Parathyroid adenoma (tissue), 2 donors: ENCODE measurements around the gene CTBP2.

Experiments used
- H2AFZ ChIP-seq: fragments of 300-600 bp; sonication (generic); one replicate; pipeline ENCODE4 v1.7.0; 2017; ENCODE audit warnings: antibody characterized with exemption, mild to moderate bottlenecking
- H3K27ac ChIP-seq: fragments of 300-600 bp; sonication (generic); one replicate; pipeline ENCODE4 v1.7.0; 2017
- H3K27me3 ChIP-seq: fragments of 300-600 bp; sonication (generic); one replicate; pipeline ENCODE4 v1.7.0; 2017; ENCODE audit warnings: low read length; ENCODE audit not compliant: control insufficient read depth, insufficient read depth
- H3K36me3 ChIP-seq: fragments of 300-600 bp; sonication (generic); one replicate; pipeline ENCODE4 v1.7.0; 2017; ENCODE audit warnings: low read length; ENCODE audit not compliant: control insufficient read depth, insufficient read depth
- H3K4me1 ChIP-seq: fragments of 300-600 bp; sonication (generic); one replicate; pipeline ENCODE4 v1.7.0; 2017; ENCODE audit warnings: control low read depth
- H3K4me2 ChIP-seq: fragments of 300-600 bp; sonication (generic); one replicate; pipeline ENCODE4 v1.7.0; 2017; ENCODE audit warnings: low read length
- H3K4me3 ChIP-seq: fragments of 300-600 bp; sonication (generic); one replicate; pipeline ENCODE4 v1.7.0; 2017; ENCODE audit warnings: low read depth, low read length
- H3K79me2 ChIP-seq: fragments of 300-600 bp; sonication (generic); one replicate; pipeline ENCODE4 v1.7.0; 2017; ENCODE audit warnings: control low read depth
- H3K9ac ChIP-seq: fragments of 300-600 bp; sonication (generic); one replicate; pipeline ENCODE4 v1.7.0; 2017; ENCODE audit warnings: mild to moderate bottlenecking
- H3K9me3 ChIP-seq: fragments of 300-600 bp; sonication (generic); one replicate; pipeline ENCODE4 v1.7.0; 2017; ENCODE audit warnings: low read length; ENCODE audit not compliant: control insufficient read depth
- CTCF ChIP-seq: fragments of 300-600 bp; sonication (generic); IDR thresholded peaks from one replicate; pipeline ENCODE4 v1.7.0; 2017; ENCODE audit warnings: antibody characterized with exemption, mild to moderate bottlenecking
- donor health status: primary hyperparathyroidism.

Gene CTBP2

GRCh38 chr10:125116652-125117310, 43.6 kb downstream of the CTBP2 start:
- H3K27ac ChIP-seq, result no peak overlapping the region
- peaks cover 15% of the 10 kb centered on the region for H3K79me2 ChIP-seq
- no peak for TF ChIP-seq CTCF
- H3K9me3 ChIP-seq, result no peaks in the 10 kb centered on the region
- no peaks in the 10 kb centered on the region for H3K36me3 ChIP-seq
- no peak overlapping the region for H3K4me3 ChIP-seq
- H3K9ac ChIP-seq, result no peak overlapping the region
- no peak overlapping the region for H2AFZ ChIP-seq
- H3K27me3 ChIP-seq, result no peaks in the 10 kb centered on the region
- H3K4me1 ChIP-seq, result no peaks in the 10 kb centered on the region
- H3K4me2 ChIP-seq, result no peak overlapping the region

GRCh38 chr10:125116041-125116649, 44.2 kb downstream of the CTBP2 start:
- no peak overlapping the region for H3K27ac ChIP-seq

GRCh38 chr10:125115409-125115808, 45.0 kb downstream of the CTBP2 start:
- Histone ChIP-seq H3K79me2 (peaks cover 16% of the 10 kb centered on the region), H3K9ac (no peak overlapping the region), H3K27me3 (no peaks in the 10 kb centered on the region), H3K4me2 (no peak overlapping the region), H3K9me3 (no peaks in the 10 kb centered on the region), H3K4me1 (peaks cover 2% of the 10 kb centered on the region), H3K4me3 (no peak overlapping the region), H2AFZ (no peak overlapping the region), H3K36me3 (no peaks in the 10 kb centered on the region), H3K27ac (no peak overlapping the region)
- no peak for TF ChIP-seq CTCF

More at GRCh38 chr10:125116041-125116649, 44.2 kb downstream of the CTBP2 start:
- Histone ChIP-seq H3K27me3 (no peaks in the 10 kb centered on the region), H3K36me3 (no peaks in the 10 kb centered on the region), H3K9me3 (no peaks in the 10 kb centered on the region), H3K79me2 (peaks cover 14% of the 10 kb centered on the region), H2AFZ (no peak overlapping the region), H3K4me3 (no peak overlapping the region), H3K4me1 (peaks cover 2% of the 10 kb centered on the region), H3K9ac (no peak overlapping the region), H3K4me2 (no peak overlapping the region)
- TF ChIP-seq CTCF, result no peak

GRCh38 chr10:125114761-125115391, 45.5 kb downstream of the CTBP2 start:
- no peak for TF ChIP-seq CTCF
- Histone ChIP-seq H3K9me3 (no peaks in the 10 kb centered on the region), H3K27me3 (no peaks in the 10 kb centered on the region), H3K4me2 (no peak overlapping the region), H3K9ac (no peak overlapping the region), H3K27ac (no peak overlapping the region), H3K79me2 (peaks cover 17% of the 10 kb centered on the region), H3K4me1 (peaks cover 2% of the 10 kb centered on the region), H3K36me3 (no peaks in the 10 kb centered on the region), H2AFZ (no peak overlapping the region), H3K4me3 (no peak overlapping the region)
